WI38 (cell line): ENCODE results near the gene MORN4.
"Not testable (repeated sequence)": the region's sequence is repeated elsewhere in the genome, so short reads cannot be mapped to it uniquely, and the experiment has no call there.

Experiments
- H3K4me3 ChIP-seq: 2 replicates; pipeline ENCODE4 v1.5.1; 2011; ENCODE audit warnings: low read depth, mild to moderate bottlenecking, control low read depth, low read length
- CTCF ChIP-seq: IDR thresholded peaks from 2 replicates; pipeline ENCODE4 v1.5.1; 2012; ENCODE audit warnings: low read depth, mild to moderate bottlenecking, control low read depth, low read length

MORN4 gene

GRCh38 chr10:97640868-97641811 lies 7.8 kb upstream of the MORN4 start:
- TF ChIP-seq CTCF, result no peak
- peak overlapping the region; percentile 90 for H3K4me3 ChIP-seq

GRCh38 chr10:97640174-97640867 lies 7.0 kb upstream of the MORN4 start, which contains the start of gene PI4K2A:
TSS of gene PI4K2A (plus strand) at chr10:97640671. CDS start at chr10:97640743, 72 bp downstream.
- TF ChIP-seq CTCF, result no peak
- H3K4me3 ChIP-seq, result peak within 1 kb of the TSS; percentile 90

DNA sequence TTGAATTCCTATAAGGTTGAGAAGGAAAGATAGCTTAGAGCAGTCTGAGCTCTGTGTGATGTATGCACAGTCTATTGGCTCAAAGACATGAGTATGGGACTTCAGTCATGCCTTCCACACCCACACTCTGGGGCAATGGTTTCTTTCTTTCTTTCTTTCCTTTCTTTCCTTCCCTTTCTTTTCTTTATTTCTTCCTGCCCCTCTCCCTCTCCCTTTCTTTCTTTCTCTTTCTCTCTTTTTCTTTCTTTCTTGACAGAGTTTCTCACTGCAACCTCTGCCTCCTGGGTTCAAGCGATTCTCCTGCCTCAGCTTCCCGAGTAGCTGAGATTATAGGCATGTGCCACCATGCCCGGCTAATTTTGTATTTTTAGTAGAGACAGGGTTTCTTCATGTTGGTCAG lies 5.8 kb upstream of the MORN4 start:
- not testable (repeated sequence) for H3K4me3 ChIP-seq

GRCh38 chr10:97635577-97635976 lies 2.3 kb upstream of the MORN4 start:
- TF ChIP-seq CTCF, result no peak
- H3K4me3 ChIP-seq, result no peak overlapping the region

- peak overlapping the region; percentile 82 for H3K4me3 ChIP-seq
- no peak for TF ChIP-seq CTCF
These were observed 621 bp upstream of the MORN4 start for GRCh38 chr10:97633921-97634320.

DNA sequence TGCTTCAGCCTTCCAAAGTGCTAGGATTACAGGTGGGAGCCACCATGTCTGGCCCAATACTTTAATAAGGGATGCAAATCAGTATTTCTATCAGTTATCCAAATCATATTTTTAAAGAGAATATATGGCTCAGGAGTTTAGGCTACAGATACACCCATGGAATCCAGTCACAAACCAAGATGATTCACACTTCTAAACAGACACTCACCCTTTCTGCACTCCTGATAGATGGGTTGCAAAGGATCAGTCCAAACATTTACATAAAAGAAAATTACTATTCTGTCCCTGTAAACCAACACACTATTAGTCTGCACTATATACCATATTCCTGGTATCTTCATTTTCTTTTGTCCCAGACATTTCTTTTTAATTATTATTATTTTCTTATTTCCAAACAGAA lies 2.2 kb downstream of the MORN4 start:
- no peak for TF ChIP-seq CTCF
- no peak overlapping the region for H3K4me3 ChIP-seq

DNA sequence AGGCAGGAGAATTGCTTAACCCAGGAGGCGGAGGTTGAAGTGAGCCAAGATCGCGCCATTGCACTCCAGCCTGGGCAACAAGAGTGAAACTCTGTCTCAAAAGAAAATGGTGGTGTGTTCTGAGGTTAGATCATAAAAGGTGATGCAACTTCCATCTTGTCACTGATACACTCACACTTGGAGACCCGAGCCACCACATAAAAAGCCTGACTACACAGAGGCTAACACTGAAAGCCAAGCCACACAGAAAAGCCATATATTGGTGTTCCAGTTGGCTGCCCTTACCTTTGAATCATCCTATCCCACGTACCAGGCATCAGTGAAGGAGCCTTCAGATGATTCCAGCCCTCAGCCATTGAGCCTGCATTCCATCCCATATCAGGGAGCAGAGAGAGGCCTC lies 4.0 kb downstream of the MORN4 start:
- H3K4me3 ChIP-seq, result no peak overlapping the region
- no peak for TF ChIP-seq CTCF
